DOHH2 (cell line): ENCODE data around the gene MAGI1.

Experiments used
- CTCF ChIP-seq: fragments of 200-600 bp; sonication (generic); IDR thresholded peaks from one replicate; pipeline ENCODE4 v1.5.1; 2014; ENCODE audit warnings: antibody characterized with exemption, mild to moderate bottlenecking, low read depth, low read length; ENCODE audit not compliant: poor library complexity, severe bottlenecking
- EZH2phosphoT487 ChIP-seq: fragments of 200-600 bp; sonication (generic); IDR thresholded peaks from 2 replicates; pipeline ENCODE4 v1.6.1; 2017; ENCODE audit warnings: borderline replicate concordance, mild to moderate bottlenecking, antibody characterized with exemption, low read length, moderate library complexity, mixed read lengths

- TF ChIP-seq CTCF = no peak
- no peak for TF ChIP-seq EZH2phosphoT487
Observed at GRCh38 chr3:65588884-65589283, 449.8 kb downstream of the MAGI1 start.
